ENCODE results near the gene BCKDHA.

Gene BCKDHA

DNA sequence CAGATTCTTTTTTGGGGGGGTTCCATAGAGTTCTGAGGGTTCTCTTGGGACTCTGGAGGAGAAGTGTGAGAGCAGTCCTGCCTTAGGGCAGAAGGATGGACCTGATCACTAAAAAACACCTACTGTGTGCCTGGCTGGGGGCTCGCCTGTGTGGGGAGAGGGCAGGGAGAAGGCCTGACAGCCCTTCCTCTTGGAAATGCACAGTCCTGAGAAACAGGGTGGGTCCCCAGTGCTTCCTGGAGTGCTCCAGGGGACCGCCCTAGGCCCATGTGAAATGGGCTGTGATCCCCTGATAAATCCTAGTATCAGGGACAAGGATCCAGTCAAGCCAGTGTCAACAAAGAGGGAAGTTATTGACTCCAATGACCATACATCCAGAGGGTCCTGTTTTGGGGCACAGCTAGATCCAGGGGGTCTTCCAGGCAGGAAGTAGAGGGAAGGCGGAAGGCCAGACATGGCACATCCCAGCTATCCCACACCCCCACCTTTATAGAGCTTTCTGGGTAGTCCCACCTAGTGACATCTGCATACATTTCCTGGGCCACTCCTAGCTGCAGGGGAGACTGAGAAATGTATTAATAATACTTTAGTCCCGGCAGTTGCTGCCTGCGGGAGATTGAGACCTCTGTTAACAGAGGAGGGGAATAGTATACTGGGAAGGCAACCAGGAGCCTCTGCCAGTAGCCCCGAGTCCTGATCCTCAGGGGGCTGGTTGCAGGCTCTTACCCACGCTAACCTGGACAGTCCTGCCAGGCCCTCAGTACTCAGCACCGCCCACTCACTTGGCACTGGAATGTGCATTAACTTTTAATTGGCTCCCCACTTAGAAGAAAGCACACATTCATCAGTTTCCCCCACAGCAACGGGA is 13.7 kb downstream of the BCKDHA start:
- POLR2A ChIA-PET: no interaction called here
- CTCF ChIA-PET: interaction anchor here (1.2 kb wide), 1 partner anchor 21 kb away, joined by 3 read pairs; no protein-coding TSS in a partner anchor
- no peak for DNase-seq (ENCODE audit: extremely low spot score)

GRCh38 chr19:41411968-41412265 is 14.3 kb downstream of the BCKDHA start:
- TF ChIP-seq, protein P1, sequence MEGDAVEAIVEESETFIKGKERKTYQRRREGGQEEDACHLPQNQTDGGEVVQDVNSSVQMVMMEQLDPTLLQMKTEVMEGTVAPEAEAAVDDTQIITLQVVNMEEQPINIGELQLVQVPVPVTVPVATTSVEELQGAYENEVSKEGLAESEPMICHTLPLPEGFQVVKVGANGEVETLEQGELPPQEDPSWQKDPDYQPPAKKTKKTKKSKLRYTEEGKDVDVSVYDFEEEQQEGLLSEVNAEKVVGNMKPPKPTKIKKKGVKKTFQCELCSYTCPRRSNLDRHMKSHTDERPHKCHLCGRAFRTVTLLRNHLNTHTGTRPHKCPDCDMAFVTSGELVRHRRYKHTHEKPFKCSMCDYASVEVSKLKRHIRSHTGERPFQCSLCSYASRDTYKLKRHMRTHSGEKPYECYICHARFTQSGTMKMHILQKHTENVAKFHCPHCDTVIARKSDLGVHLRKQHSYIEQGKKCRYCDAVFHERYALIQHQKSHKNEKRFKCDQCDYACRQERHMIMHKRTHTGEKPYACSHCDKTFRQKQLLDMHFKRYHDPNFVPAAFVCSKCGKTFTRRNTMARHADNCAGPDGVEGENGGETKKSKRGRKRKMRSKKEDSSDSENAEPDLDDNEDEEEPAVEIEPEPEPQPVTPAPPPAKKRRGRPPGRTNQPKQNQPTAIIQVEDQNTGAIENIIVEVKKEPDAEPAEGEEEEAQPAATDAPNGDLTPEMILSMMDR (IDR thresholded peaks at IDR 0.05; ENCODE audit: control extremely low read depth, extremely low read depth, low read depth, missing control alignments): no peak
- DNase-seq (ENCODE audit: extremely low spot score): no peak
- ChIA-PET POLR2A (no interaction called here), CTCF (interaction anchor here (1.2 kb wide), 1 partner anchor 20 kb away, joined by 3 read pairs; no protein-coding TSS in a partner anchor)

More for the DNA sequence above, 13.7 kb downstream of the BCKDHA start:
- TF ChIP-seq, protein P1 (IDR thresholded peaks at IDR 0.05; ENCODE audit: control extremely low read depth, extremely low read depth, low read depth, missing control alignments): no peak

- TF ChIP-seq, protein P1 (IDR thresholded peaks at IDR 0.05; ENCODE audit: control extremely low read depth, extremely low read depth, low read depth, missing control alignments): no peak
- CTCF ChIA-PET: no interaction called here
- DNase-seq (ENCODE audit: extremely low spot score): no peak
- POLR2A ChIA-PET: no interaction called here
Observed at GRCh38 chr19:41412953-41413352, 15.3 kb downstream of the BCKDHA start.

DNA sequence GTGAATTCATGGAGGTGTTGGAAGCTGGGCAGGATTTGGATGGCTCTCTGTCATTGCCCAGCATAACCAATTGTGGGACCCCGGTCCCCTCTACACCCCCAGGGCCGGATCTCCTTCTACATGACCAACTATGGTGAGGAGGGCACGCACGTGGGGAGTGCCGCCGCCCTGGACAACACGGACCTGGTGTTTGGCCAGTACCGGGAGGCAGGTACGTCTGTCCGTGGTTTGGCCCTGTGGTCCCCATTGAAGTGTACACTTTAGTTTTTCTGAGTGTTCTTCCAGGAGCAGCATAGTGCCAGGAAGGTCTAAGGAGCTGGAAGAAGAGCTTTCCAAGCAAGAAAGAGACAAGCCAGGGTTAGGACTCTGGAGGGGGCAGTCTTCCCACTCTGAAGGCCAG is 16.3 kb downstream of the BCKDHA start:
- ChIA-PET CTCF (interaction anchor here (1.4 kb wide), 1 partner anchor 29 kb away, joined by 3 read pairs; no protein-coding TSS in a partner anchor), POLR2A (no interaction called here)
- TF ChIP-seq, protein P1 (IDR thresholded peaks at IDR 0.05; ENCODE audit: control extremely low read depth, extremely low read depth, low read depth, missing control alignments): no peak
- no peak for DNase-seq (ENCODE audit: extremely low spot score)

DNA sequence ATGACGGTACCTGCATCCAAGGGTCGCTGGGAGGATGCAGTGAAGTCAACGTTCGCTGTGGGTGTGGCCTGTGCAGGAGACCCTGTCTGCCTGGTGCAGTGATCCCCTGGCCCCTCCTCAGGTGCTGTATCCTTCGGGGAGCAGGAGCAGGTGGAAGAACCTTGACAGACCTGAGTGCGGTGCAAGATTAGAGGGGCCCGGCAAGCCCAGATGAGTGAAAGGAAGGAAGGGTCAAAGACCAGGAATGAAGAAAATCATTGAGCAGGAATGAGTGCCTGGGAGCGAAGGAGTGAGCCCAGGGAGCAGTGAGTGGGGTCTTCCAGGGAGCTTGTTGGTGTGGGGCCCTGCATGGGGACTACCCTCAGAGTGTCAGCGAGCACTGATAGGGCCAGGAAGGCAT is 16.8 kb downstream of the BCKDHA start:
- DNase-seq (ENCODE audit: extremely low spot score): no peak
- POLR2A ChIA-PET: no interaction called here
- TF ChIP-seq, protein P1 (IDR thresholded peaks at IDR 0.05; ENCODE audit: control extremely low read depth, extremely low read depth, low read depth, missing control alignments): no peak
- CTCF ChIA-PET: interaction anchor here (1.4 kb wide), 1 partner anchor 30 kb away, joined by 3 read pairs; no protein-coding TSS in a partner anchor

- TF ChIP-seq, protein P1 (IDR thresholded peaks at IDR 0.05; ENCODE audit: control extremely low read depth, extremely low read depth, low read depth, missing control alignments): no peak
- no peak for DNase-seq (ENCODE audit: extremely low spot score)
- ChIA-PET CTCF (no interaction called here), POLR2A (interaction anchor here (0.5 kb wide), 1 partner anchor 103 kb away, joined by 3 read pairs; no protein-coding TSS in a partner anchor)
Observed at GRCh38 chr19:41415154-41415571, 17.5 kb downstream of the BCKDHA start.
